Progenitor cell of endocrine pancreas (in vitro differentiated cells): ENCODE measurements around the gene MRPS35. TPM values are rescaled to one million over a fixed set of nuclear protein-coding genes. Genes with fewer than 3 reads are reported as not detected.

ENCODE experiments used
- DNase-seq: peaks from one replicate; pipeline ENCODE4 v3.0.0; 2021; ENCODE audit warnings: low spot score; ENCODE audit not compliant: unreplicated experiment
- H3K27ac Mint-ChIP-seq: 2 replicates; pipeline ENCODE4 v1.8.0; 2021; ENCODE audit warnings: mild to moderate bottlenecking, moderate library complexity, mixed read lengths
- H3K27me3 Mint-ChIP-seq: 2 replicates; pipeline ENCODE4 v1.8.0; 2021; ENCODE audit warnings: mixed read lengths
- H3K36me3 Mint-ChIP-seq: 2 replicates; pipeline ENCODE4 v1.8.0; 2022; ENCODE audit warnings: mixed read lengths; ENCODE audit not compliant: insufficient read depth
- H3K4me1 Mint-ChIP-seq: 2 replicates; pipeline ENCODE4 v1.8.0; 2021; ENCODE audit warnings: low read depth, mixed read lengths
- H3K4me3 Mint-ChIP-seq: 2 replicates; pipeline ENCODE4 v1.8.0; 2021; ENCODE audit warnings: low read depth, mild to moderate bottlenecking, moderate library complexity, mixed read lengths
- H3K9me3 Mint-ChIP-seq: 2 replicates; pipeline ENCODE4 v1.8.0; 2021; ENCODE audit warnings: low read depth, mixed read lengths
- CTCF ChIP-seq: fragments of 200-600 bp; sonication (generic); IDR thresholded peaks from one replicate; pipeline ENCODE4 v1.5.0; 2021; ENCODE audit warnings: antibody characterized with exemption, mild to moderate bottlenecking; ENCODE audit not compliant: unreplicated experiment
- total RNA-seq: library from RNA; stranded (reverse); gene quantifications from 2 replicates; pipeline ENCODE4 v1.2.1, GENCODE V29; 2021

MRPS35 gene
- total RNA-seq, 1 donor from 2014 or later, result 63.1 TPM

GRCh38 chr12:27707216-27707615 is 3.4 kb upstream of the MRPS35 start:
- H3K9me3 Mint-ChIP-seq, result no peaks in the 10 kb centered on the region
- H3K36me3 Mint-ChIP-seq, result peaks cover 3% of the 10 kb centered on the region
- peaks cover 14% of the 10 kb centered on the region for H3K4me1 Mint-ChIP-seq
- no peak for DNase-seq
- no peak overlapping the region for H3K4me3 Mint-ChIP-seq
- no peak for TF ChIP-seq CTCF
- H3K27ac Mint-ChIP-seq, result no peak overlapping the region
- H3K27me3 Mint-ChIP-seq, result peaks cover 11% of the 10 kb centered on the region

GRCh38 chr12:27709212-27709931 is 1.3 kb upstream of the MRPS35 start:
- H3K27ac Mint-ChIP-seq, result no peak overlapping the region

GRCh38 chr12:27709932-27710591 is 570 bp upstream of the MRPS35 start:
- Mint-ChIP-seq H3K4me1 (peaks cover 18% of the 10 kb centered on the region), H3K27ac (peak overlapping the region; percentile 98), H3K4me3 (peak overlapping the region; percentile 95), H3K27me3 (peaks cover 11% of the 10 kb centered on the region), H3K9me3 (no peaks in the 10 kb centered on the region), H3K36me3 (peaks cover 8% of the 10 kb centered on the region)
- no peak for DNase-seq
- no peak for TF ChIP-seq CTCF

More at GRCh38 chr12:27709212-27709931, 1.3 kb upstream of the MRPS35 start:
- Mint-ChIP-seq H3K4me1 (peaks cover 16% of the 10 kb centered on the region), H3K4me3 (peak overlapping the region; percentile 95), H3K36me3 (peaks cover 5% of the 10 kb centered on the region), H3K9me3 (no peaks in the 10 kb centered on the region), H3K27me3 (peaks cover 11% of the 10 kb centered on the region)
- no peak for TF ChIP-seq CTCF
- DNase-seq, result no peak

GRCh38 chr12:27711317-27711682 is 668 bp downstream of the MRPS35 start:
- DNase-seq, result no peak
- Mint-ChIP-seq H3K27me3 (peaks cover 11% of the 10 kb centered on the region), H3K4me1 (peaks cover 18% of the 10 kb centered on the region), H3K27ac (peak overlapping the region; percentile 98), H3K9me3 (no peaks in the 10 kb centered on the region), H3K4me3 (peak overlapping the region; percentile 95), H3K36me3 (peaks cover 11% of the 10 kb centered on the region)
- TF ChIP-seq CTCF, result no peak

- Mint-ChIP-seq H3K9me3 (no peaks in the 10 kb centered on the region), H3K4me3 (peak overlapping the region; percentile 95), H3K27me3 (peaks cover 11% of the 10 kb centered on the region), H3K36me3 (peaks cover 12% of the 10 kb centered on the region), H3K4me1 (peaks cover 18% of the 10 kb centered on the region), H3K27ac (no peak overlapping the region)
- DNase-seq, result no peak
- no peak for TF ChIP-seq CTCF
Measured at GRCh38 chr12:27711967-27712366, 1.3 kb downstream of the MRPS35 start.
